SK-N-SH treated with all-trans-retinoic acid at 6 μM for 48 hours (cell line): Measurements from ENCODE around the gene FJX1.

Source experiments
- ATAC-seq: fragments of 200-7000 bp; cut with Tn5 transposase; 3 replicates; pipeline ENCODE4 v1.9.1; 2020; ENCODE audit warnings: mild to moderate bottlenecking, moderate library complexity
- ARNTL ChIP-seq: fragments of 450-650 bp; formaldehyde crosslinking; IDR thresholded peaks from 2 replicates; pipeline ENCODE4 v1.5.0; 2020; ENCODE audit warnings: low read depth, mild to moderate bottlenecking, moderate library complexity, borderline replicate concordance
- BACH2 ChIP-seq: fragments of 250-450 bp; sonication (Bioruptor Pico); IDR thresholded peaks from 2 replicates; pipeline ENCODE4 v1.9.0; 2021; ENCODE audit warnings: mild to moderate bottlenecking, borderline replicate concordance
- CREB5 ChIP-seq: fragments of 250-450 bp; sonication (Bioruptor Pico); IDR thresholded peaks from 2 replicates; pipeline ENCODE4 v1.5.1; 2020; ENCODE audit warnings: low read depth, mild to moderate bottlenecking, moderate library complexity
- CSDC2 ChIP-seq: fragments of 250-450 bp; sonication (Bioruptor Pico); IDR thresholded peaks from 2 replicates; pipeline ENCODE4 v1.5.0; 2020; ENCODE audit warnings: mild to moderate bottlenecking, moderate library complexity
- CSRNP3 ChIP-seq: fragments of 250-450 bp; sonication (Bioruptor Pico); IDR thresholded peaks from 2 replicates; pipeline ENCODE4 v1.5.1; 2021; ENCODE audit warnings: mild to moderate bottlenecking, moderate library complexity
- ESRRG ChIP-seq: fragments of 250-450 bp; sonication (Bioruptor Pico); IDR thresholded peaks from 2 replicates; pipeline ENCODE4 v1.6.1; 2021; ENCODE audit warnings: mild to moderate bottlenecking
- GLIS3 ChIP-seq: fragments of 250-450 bp; sonication (Bioruptor Pico); IDR thresholded peaks from 2 replicates; pipeline ENCODE4 v1.5.0; 2020; ENCODE audit warnings: mild to moderate bottlenecking, moderate library complexity
- ISL1 ChIP-seq: fragments of 250-450 bp; sonication (Bioruptor Pico); IDR thresholded peaks from 2 replicates; pipeline ENCODE4 v2.1.2; 2022; ENCODE audit warnings: mild to moderate bottlenecking, moderate library complexity
- OSR1 ChIP-seq: fragments of 250-450 bp; sonication (Bioruptor Pico); IDR thresholded peaks from 2 replicates; pipeline ENCODE4 v1.8.0; 2022; ENCODE audit warnings: moderate library complexity, mild to moderate bottlenecking, inconsistent platforms
- PATZ1 ChIP-seq: fragments of 250-450 bp; sonication (Bioruptor Pico); IDR thresholded peaks from 2 replicates; pipeline ENCODE4 v1.8.0; 2020; ENCODE audit warnings: mild to moderate bottlenecking, moderate library complexity, borderline replicate concordance
- POU6F1 ChIP-seq: fragments of 250-450 bp; sonication (Bioruptor Pico); IDR thresholded peaks from 2 replicates; pipeline ENCODE4 v1.8.0; 2021; ENCODE audit warnings: low read depth, mild to moderate bottlenecking, moderate library complexity, borderline replicate concordance
- PPARA ChIP-seq: fragments of 250-450 bp; sonication (Bioruptor Pico); IDR thresholded peaks from 2 replicates; pipeline ENCODE4 v1.5.0; 2020; ENCODE audit warnings: mild to moderate bottlenecking, borderline replicate concordance
- RARB ChIP-seq: fragments of 250-450 bp; sonication (Bioruptor Pico); IDR thresholded peaks from 2 replicates; pipeline ENCODE4 v1.8.0; 2021; ENCODE audit warnings: mild to moderate bottlenecking, moderate library complexity
- SNAI2 ChIP-seq: fragments of 250-450 bp; sonication (Bioruptor Pico); IDR thresholded peaks from 2 replicates; pipeline ENCODE4 v1.5.0; 2020; ENCODE audit warnings: mild to moderate bottlenecking, moderate library complexity
- TCF4 ChIP-seq: fragments of 250-450 bp; sonication (Bioruptor Pico); IDR thresholded peaks from 2 replicates; pipeline ENCODE4 v1.8.0; 2021; ENCODE audit warnings: mild to moderate bottlenecking, moderate library complexity, borderline replicate concordance
- TOX ChIP-seq: fragments of 250-450 bp; sonication (Bioruptor Pico); IDR thresholded peaks from 2 replicates; pipeline ENCODE4 v1.8.0; 2021; ENCODE audit warnings: mild to moderate bottlenecking, moderate library complexity, borderline replicate concordance
- ZC3H10 ChIP-seq: fragments of 250-450 bp; sonication (Bioruptor Pico); IDR thresholded peaks from 2 replicates; pipeline ENCODE4 v1.5.1; 2021; ENCODE audit warnings: mild to moderate bottlenecking, moderate library complexity
- ZFP3 ChIP-seq: fragments of 250-450 bp; sonication (Bioruptor Pico); IDR thresholded peaks from 2 replicates; pipeline ENCODE4 v1.5.0; 2020; ENCODE audit warnings: mild to moderate bottlenecking, moderate library complexity
- ZFP30 ChIP-seq: fragments of 450-650 bp; formaldehyde crosslinking; IDR thresholded peaks from 2 replicates; pipeline ENCODE4 v1.5.0; 2022; ENCODE audit warnings: mild to moderate bottlenecking, moderate library complexity
- ZNF565 ChIP-seq: fragments of 450-650 bp; formaldehyde crosslinking; conservative IDR thresholded peaks from 2 replicates; pipeline ENCODE4 v1.5.0; 2020; ENCODE audit warnings: low read depth, mild to moderate bottlenecking, moderate library complexity
- ZNF8 ChIP-seq: fragments of 450-650 bp; formaldehyde crosslinking; IDR thresholded peaks from 2 replicates; pipeline ENCODE4 v1.5.0; 2020; ENCODE audit warnings: mild to moderate bottlenecking, moderate library complexity

Gene FJX1

GRCh38 chr11:35606206-35606605, 12.1 kb upstream of the FJX1 start:
- TF ChIP-seq RARB (CRISPR knock-in tag) (no peak), TOX (no peak), ZNF565 (CRISPR knock-in tag) (no peak), ZFP30 (no peak), PATZ1 (CRISPR knock-in tag) (no peak), CSDC2 (CRISPR knock-in tag) (no peak), CSRNP3 (CRISPR knock-in tag) (no peak), POU6F1 (CRISPR knock-in tag) (no peak), ESRRG (CRISPR knock-in tag) (no peak), ZNF8 (no peak), ZC3H10 (no peak), ISL1 (CRISPR knock-in tag) (no peak), OSR1 (CRISPR knock-in tag) (no peak), TCF4 (CRISPR knock-in tag) (no peak), ZFP3 (no peak)
- no peak for ATAC-seq

- no peak for ATAC-seq
- TF ChIP-seq ISL1 (CRISPR knock-in tag), result no peak
- TF ChIP-seq TCF4 (CRISPR knock-in tag), result no peak
- TF ChIP-seq ZC3H10, result no peak
- TF ChIP-seq ZNF565 (CRISPR knock-in tag), result no peak
- no peak for TF ChIP-seq ARNTL
- no peak for TF ChIP-seq GLIS3 (CRISPR knock-in tag)
- TF ChIP-seq CSRNP3 (CRISPR knock-in tag), result no peak
- no peak for TF ChIP-seq RARB (CRISPR knock-in tag)
- no peak for TF ChIP-seq SNAI2
- no peak for TF ChIP-seq ESRRG (CRISPR knock-in tag)
- TF ChIP-seq CREB5, result no peak
- TF ChIP-seq CSDC2 (CRISPR knock-in tag), result no peak
- TF ChIP-seq BACH2 (CRISPR knock-in tag), result no peak
- TF ChIP-seq PPARA, result no peak
- TF ChIP-seq PATZ1 (CRISPR knock-in tag), result no peak
- TF ChIP-seq ZNF8, result no peak
Observed at GRCh38 chr11:35608502-35608901, 9.8 kb upstream of the FJX1 start.

GRCh38 chr11:35609656-35610055, 8.6 kb upstream of the FJX1 start:
- ATAC-seq, result no peak

More at GRCh38 chr11:35609656-35610055, 8.6 kb upstream of the FJX1 start:
- no peak for TF ChIP-seq BACH2 (CRISPR knock-in tag)
- TF ChIP-seq, all 23 proteins: peak for 0
